Breast epithelium (tissue), 3 donors: ENCODE measurements around the gene HIPK3.

Experiments
- CTCF ChIP-seq, 3 donors: fragments of 450-650 bp; IDR thresholded peaks; one replicate each; pipeline ENCODE4 v1.5.1; 2016 to 2017; ENCODE audit warnings: antibody characterized with exemption in 3 of 3, mild to moderate bottlenecking in 3 of 3, moderate library complexity in 3 of 3
- POLR2A ChIP-seq: fragments of 450-650 bp; IDR thresholded peaks from one replicate; pipeline ENCODE4 v1.6.1; 2016; ENCODE audit warnings: antibody characterized with exemption, mild to moderate bottlenecking, moderate library complexity
- POLR2AphosphoS5 ChIP-seq, 3 donors: sonication (generic); formaldehyde crosslinking; IDR thresholded peaks; one replicate each; pipeline ENCODE4 v1.6.1; 2017; ENCODE audit warnings: antibody characterized with exemption in 3 of 3

- TF ChIP-seq CTCF (IDR thresholded peaks at IDR 0.05) (no peak), POLR2A (no peak), POLR2AphosphoS5 (IDR thresholded peaks at IDR 0.05) (no peak)
These were observed 132.5 kb downstream of the HIPK3 start for GRCh38 chr11:33389635-33390034.
